Islet of Langerhans (tissue), 1 donor: Measurements from ENCODE around the gene OTOS.

ENCODE experiments used
- FAIRE-seq: peaks from one replicate; lab custom pipeline; 2011; peaks lifted over from hg19 to GRCh38; lab: Jason Lieb, UNC

The OTOS gene

DNA sequence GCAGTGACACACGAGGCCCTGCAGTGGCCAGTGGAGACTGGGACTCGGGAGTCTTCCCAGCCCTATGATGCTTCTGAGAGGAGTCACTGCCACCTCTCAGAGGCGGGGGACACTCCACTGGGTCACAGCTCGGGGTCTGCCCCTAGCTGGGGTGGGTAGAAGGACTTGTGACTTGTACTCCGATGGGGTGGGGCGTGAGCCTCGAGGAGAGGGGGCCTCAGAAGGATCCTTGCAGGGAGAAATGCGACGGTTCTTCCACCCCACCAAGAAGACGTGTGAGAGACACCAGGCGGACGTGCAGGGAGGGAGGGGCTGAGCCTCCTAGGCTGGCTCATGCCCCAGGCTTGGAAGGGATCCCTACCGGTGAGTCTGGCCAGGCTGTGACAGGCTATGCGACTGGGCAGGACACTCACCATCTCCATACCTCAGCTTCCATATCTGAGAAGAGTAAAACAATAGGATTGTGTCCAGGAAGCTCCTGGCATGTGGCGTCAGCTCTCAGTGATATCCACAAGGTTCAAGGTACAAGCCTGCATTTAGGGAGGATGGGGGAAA is 11.1 kb upstream of the OTOS start:
- no peak for FAIRE-seq

GRCh38 chr2:240149943-240150784 is 9.7 kb upstream of the OTOS start:
- no peak for FAIRE-seq

GRCh38 chr2:240147911-240148587 is 7.6 kb upstream of the OTOS start:
- FAIRE-seq: no peak

DNA sequence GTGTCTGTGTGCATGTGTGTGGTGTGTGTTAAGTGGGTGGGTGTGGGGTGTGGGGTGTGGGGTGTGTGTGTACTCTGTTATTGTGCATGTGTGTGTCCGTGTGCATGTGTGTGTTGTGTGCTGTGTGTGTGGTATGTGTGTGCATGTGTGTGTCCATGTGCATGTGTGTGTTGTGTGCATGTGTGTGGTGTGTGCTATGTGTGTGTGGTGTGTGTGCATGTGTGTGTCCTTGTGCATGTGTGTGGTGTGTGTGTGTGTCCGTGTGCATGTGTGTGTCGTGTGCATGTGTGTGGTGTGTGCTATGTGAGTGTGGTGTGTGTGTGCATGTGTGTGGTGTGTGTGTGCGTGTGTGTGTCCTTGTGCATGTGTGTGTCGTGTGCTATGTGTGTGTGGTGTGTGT is 6.9 kb upstream of the OTOS start:
- no peak for FAIRE-seq

DNA sequence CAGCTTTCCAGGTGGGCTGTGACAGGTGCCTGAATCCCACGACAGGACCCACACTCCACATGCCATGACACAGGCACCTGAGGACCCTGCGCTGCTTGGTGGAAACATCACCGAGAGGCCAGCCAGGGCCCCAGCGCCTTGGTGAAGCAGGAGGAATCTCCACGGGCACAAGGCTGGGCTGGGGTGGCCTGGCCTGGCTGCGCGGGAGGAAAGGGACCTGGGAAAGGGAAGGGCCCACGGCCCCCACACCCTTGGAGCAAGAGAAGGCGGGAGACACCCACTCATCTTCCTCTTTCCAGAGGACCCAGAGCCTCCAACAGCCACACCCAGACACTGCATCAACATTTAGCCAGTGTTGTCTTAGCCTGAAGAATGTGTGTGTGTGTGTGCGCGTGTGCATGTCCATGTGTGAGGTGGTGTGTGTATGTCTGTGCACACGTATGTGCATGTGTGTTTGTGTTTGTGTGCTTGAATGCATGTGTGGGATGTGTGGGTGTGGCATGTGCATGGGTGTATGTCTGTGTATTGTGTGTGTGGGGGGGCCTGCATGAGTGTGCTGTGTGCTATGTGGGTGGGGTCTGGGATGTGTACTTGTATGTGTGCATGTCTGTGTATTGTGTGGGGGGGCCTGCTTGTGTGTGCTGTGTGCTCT is 6.3 kb upstream of the OTOS start:
- no peak for FAIRE-seq

- no peak for FAIRE-seq
These were observed 5.7 kb upstream of the OTOS start for GRCh38 chr2:240146141-240146561.

GRCh38 chr2:240145461-240145860 is 5.0 kb upstream of the OTOS start:
- FAIRE-seq: no peak

DNA sequence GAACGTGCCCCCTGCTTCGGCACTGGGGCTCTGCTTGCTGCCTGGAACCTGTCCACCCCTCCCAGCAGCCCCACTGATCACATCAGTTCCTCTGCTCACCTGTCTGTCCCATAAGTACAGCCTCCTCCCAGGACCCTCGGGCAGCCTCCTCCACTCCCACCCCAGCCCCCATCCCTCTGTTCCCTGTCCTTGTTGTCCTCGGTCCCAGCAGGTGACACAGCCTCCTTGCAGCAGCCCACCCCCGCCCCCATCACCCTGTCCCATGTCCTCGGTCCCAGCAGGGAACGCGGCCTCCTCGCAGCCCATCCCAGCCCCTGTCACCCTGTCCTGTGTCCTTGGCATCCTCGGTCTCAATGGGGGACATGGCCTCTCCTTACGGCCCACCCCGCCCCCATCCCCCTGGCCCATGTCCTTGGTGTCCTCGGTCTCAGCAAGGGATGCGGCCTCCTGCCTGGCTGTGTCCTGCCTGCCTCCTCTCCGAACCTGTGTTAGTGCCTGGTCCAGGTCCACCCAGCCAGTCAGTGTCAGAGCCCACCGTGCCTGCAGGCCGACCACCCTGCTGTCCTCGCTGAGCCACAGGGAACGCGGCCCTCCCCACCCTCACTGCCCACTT is 4.3 kb upstream of the OTOS start:
- FAIRE-seq: no peak

DNA sequence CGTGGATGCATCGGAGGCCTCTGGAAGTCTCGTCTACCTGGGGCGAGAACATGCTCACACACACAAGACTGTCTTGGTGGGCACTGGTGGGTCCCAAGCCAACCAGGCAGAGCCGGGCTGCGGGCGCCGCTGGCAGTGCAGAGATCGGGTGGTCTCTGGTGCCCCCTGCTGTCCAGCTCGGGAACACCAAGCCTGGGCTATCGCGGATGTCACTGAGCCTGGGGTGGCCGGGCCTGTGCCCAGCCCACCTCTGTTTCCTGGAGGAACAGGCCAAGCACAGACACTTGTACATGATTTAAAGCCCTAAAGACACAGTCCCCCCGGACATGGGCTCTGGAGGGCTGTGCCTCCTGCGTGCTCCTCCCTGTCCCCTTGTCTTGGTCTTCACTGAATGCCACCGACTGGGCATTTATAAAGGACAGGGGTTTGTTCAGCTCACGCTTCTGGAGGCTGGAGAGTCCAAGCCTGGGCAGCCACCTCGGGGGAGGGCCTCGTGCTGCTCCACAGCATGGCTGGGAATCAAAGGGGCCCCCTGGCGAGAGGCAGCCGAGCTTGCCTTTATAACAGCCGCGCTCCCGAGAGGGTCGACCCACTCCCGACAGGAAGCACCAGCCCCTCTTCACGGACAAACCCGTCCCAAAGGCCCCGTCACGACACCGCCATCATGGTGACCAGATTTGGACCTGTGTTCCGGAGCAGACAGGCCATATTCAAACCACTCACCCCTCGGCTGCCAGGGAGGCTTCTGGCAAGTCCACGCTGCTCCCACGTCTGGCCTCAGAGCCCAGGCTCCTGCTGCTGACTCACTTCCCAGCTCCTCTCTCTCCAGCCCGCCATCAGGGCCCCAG is 3.6 kb upstream of the OTOS start:
- no peak for FAIRE-seq

DNA sequence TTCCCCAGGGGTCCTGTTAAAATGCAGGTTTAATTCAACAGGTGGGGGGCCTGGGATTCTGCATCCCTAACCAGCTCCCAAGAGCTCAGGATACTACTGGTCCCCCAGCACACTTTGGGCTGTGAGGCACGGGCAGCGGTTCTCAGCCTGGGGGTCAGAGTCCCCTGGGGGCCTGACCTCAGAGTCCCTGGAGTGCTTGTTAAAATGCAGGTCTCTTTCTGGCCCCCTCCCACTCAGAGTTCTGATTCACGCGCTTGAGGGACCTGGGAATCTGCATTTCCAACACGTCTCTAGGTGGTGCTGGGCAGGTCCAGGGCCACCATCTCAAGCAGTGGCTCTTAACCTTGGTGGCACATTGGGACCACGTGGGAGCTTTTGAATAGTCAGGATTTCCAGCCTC is 2.8 kb upstream of the OTOS start:
- no peak for FAIRE-seq

DNA sequence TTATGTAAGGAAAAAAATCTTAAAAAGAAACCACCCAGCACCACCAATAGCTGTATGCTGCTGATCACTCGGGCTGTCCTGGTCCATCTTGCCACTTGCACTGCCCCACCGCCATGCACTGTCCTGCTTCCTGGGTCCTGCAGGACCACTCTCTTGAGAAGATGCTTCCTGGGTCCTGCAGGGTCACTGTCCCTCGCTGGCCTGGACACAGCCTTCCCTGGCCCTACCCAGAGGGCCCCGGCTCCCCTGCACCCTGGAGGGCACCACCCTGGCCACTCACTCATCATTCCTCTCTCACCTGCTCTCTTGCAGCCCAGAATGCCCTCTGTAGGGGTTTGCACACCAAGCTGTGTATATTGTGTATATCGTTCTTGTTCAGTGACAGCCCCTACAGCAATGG is 2.4 kb upstream of the OTOS start:
- FAIRE-seq: no peak

GRCh38 chr2:240142256-240142775 is 1.9 kb upstream of the OTOS start:
- FAIRE-seq: no peak

DNA sequence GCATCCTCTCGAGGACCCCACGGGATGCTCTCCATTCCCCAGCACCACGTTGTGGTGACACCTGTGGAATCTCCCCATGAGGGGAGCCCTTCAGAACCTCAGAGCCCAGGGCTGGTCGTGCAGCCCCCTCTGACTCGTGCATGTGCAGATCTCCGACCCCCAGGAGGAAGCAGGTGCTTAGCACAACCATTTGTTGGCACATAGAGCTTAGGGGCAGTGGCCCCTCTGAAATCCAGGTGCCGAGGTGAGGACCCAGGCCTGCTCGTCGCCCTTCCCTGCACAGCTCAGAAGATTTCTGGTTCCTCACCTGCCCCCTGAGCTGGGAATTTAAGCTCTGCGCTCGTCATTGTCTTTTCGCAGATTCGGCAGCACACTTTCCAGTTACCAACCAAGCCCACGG is 1.3 kb upstream of the OTOS start:
- no peak for FAIRE-seq

- no peak for FAIRE-seq
These were observed 462 bp upstream of the OTOS start for GRCh38 chr2:240140920-240141319.

DNA sequence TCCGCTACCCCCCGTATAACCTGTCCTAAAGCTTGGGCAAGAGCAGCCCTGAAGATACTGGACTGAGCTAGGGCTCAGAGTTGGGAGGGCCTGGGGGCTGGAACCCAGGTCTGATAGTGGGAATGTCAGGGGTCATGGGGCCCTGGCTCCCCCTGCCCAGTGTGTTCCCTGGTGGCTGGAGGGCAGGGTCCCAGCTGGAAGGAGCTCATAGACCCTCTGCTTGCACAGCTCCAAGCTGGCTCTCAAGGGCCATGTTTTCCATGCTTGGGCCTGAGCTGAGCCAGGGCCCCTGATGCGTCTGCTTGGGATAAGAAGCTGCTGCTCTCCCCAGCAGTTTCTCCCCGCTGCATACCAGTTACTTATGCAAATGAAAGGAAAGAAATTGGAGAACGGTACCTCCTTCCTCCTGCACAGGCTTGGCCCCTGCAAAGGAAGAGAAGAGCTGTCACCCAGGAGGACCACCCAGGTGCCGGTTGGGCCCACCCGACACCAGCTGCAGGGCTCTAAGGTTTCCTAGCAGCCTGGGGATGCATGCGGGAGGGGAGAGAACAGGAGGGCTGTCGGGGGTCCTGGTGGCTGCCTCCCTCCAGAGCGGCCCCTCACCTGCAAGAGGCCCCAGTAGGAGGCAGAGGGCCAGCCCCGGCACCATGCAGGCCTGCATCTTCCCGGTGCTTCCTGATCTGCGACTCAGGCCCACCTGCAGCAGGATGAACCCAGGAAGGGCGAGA is 628 bp downstream of the OTOS start:
- no peak for FAIRE-seq

- FAIRE-seq: no peak
These were observed 1.4 kb downstream of the OTOS start for GRCh38 chr2:240139011-240139441.

- FAIRE-seq: no peak
These were observed 2.0 kb downstream of the OTOS start for GRCh38 chr2:240138254-240138984.

DNA sequence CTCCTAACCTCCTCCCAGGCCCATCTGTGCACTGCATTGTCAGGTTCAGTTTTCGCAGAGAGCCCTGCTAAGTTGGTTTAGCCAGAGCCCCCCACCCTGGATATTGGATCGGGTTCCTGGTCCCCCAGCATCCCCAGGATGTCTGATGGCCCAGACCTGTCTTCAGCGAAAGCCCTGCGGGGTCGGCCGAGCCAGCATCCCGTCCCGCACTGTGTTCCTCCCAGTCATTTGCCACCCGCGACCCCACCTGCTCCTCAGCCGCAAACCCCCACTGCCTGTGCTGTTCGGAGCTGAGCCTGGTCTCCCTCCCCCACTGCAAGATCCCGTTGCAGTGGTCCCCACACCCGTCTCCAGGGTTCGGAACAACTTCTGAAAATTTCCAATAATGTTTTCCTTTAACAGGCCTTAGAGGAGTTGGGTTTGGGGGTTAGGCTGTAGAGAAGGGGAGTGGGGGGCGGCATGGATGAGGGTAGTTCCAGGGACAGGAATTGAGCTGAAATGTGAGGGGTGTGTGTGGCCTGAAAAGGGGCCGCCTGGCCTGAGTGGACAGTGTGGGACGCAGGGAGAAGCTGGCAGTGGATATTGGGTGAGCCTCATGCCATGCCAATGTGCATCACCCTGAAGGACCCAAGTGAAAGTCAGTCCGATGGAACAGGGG is 2.7 kb downstream of the OTOS start:
- FAIRE-seq: no peak

DNA sequence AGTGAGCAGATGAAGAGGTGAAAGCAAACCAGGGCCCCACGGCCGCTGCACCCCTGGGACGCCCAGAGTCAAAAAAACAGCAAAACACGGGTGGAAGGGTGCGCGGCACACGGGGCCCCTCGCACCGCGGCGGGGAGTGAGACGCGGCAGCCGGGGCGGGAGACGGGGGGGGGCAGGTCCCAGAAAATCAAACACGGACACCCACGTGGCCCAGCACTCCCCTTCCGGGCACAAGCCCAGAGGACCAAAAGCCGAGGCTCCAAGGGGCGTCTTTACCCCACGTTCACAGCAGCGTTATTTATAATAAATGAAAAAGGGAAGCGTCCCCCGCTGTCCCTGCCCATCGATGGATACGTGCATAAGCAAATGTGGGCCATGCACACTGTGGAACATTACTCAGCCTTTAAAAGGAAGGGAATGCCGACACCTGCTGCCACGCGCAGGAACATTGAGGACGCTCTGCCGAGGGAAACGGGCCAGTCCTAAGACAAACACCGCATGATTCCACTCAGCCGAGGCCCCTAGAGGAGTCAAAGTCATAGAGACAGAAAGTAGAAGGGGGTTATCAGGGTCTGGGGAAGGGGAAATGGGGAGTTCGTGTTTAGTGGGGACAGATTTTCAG is 3.7 kb downstream of the OTOS start:
- FAIRE-seq: no peak
